HCT116 (cell line): Measurements from ENCODE around the gene MYH7. TPM values are rescaled to one million over a fixed set of nuclear protein-coding genes. Genes with fewer than 3 reads are reported as not detected.

Experiments
- ATAC-seq: fragments of 200-7000 bp; cut with Tn5 transposase; 2 replicates; pipeline ENCODE4 v1.9.1; 2020; ENCODE audit warnings: mild to moderate bottlenecking, moderate library complexity
- BruUV-seq: library from RNA; stranded (reverse); fragments of 400-500 nt; replicated peaks from 2 replicates; lab custom pipeline; 2021; lab: Mats Ljungman, UMichigan
- CTCF ChIA-PET: fragments of 300-600 bp; sonication (Branson Sonifier 250); formaldehyde crosslinking; loops from one replicate; lab custom pipeline; 2021; ENCODE audit warnings: antibody characterized with exemption; lab: Charles Lee
- POLR2A ChIA-PET: fragments of 300-600, 350-600 bp; sonication (Branson Sonifier 250); formaldehyde crosslinking; loops from one replicate; lab custom pipeline; 2021; ENCODE audit warnings: antibody characterized with exemption; lab: Charles Lee
- RAD21 ChIA-PET, 2 experiments: fragments of 300-600 bp; sonication (Branson Sonifier 250); formaldehyde crosslinking; loops; one replicate each; lab custom pipeline; 2023; ENCODE audit warnings: low total read pairs in 2 of 2; ENCODE audit not compliant: uncharacterized antibody in 2 of 2, unreplicated experiment in 2 of 2, low non-redundant PET in 1 of 2; lab: Charles Lee
- DNase-seq: peaks from one replicate; pipeline ENCODE4 v3.0.0-alpha.2; 2010; ENCODE audit warnings: low read depth, low spot score
- H2AFZ ChIP-seq: fragments of 200-600 bp; shearing (Covaris generic), sonication (generic); 2 replicates; pipeline ENCODE4 v1.6.1; 2017; ENCODE audit warnings: low read depth, mixed run types, mixed read lengths, antibody characterized with exemption, low read length; ENCODE audit not compliant: poor library complexity, severe bottlenecking
- H3K27ac ChIP-seq: 2 replicates; pipeline ENCODE4 v1.5.1; 2012; ENCODE audit warnings: low read depth, low read length
- H3K27me3 ChIP-seq: fragments of 200-600 bp; sonication (generic); 2 replicates; pipeline ENCODE4 v1.6.1; 2016; ENCODE audit warnings: mixed run types, low read length, mixed read lengths; ENCODE audit not compliant: insufficient read depth
- H3K36me3 ChIP-seq, 2 experiments: fragments of 200-500 bp in 1 of 2; fragments of 200-600 bp in 1 of 2; sonication (Bioruptor generic) in 1 of 2; sonication (generic) in 1 of 2; 2 replicates each; pipeline versions ENCODE4 v1.5.1 to v1.6.1; 2014 to 2016; ENCODE audit warnings: low read length in 2 of 2, inconsistent platforms in 1 of 2, mixed read lengths in 1 of 2, mixed run types in 1 of 2; ENCODE audit not compliant: insufficient read depth in 2 of 2, control insufficient read depth in 1 of 2
- H3K4me1 ChIP-seq, 2 experiments: fragments of 200-600 bp in 1 of 2; sonication (generic) in 1 of 2; 2 replicates each; pipeline versions ENCODE4 v1.5.1 to v1.6.1; 2012 to 2017; ENCODE audit warnings: low read length in 2 of 2, inconsistent platforms in 1 of 2, mild to moderate bottlenecking in 1 of 2, mixed read lengths in 1 of 2, mixed run types in 1 of 2, moderate library complexity in 1 of 2; ENCODE audit not compliant: insufficient read depth in 2 of 2, control insufficient read depth in 1 of 2
- H3K4me2 ChIP-seq: fragments of 200-600 bp; sonication (generic); 2 replicates; pipeline ENCODE4 v1.6.1; 2017; ENCODE audit warnings: mixed run types, low read length, mixed read lengths
- H3K4me3 ChIP-seq, 2 experiments: fragments of 200-600 bp in 1 of 2; sonication (generic) in 1 of 2; replicated peaks in 1 of 2; 2 replicates each; pipeline ENCODE4 v1.5.1; 2011 to 2016; ENCODE audit warnings: low read length in 2 of 2, control low read depth in 1 of 2, low read depth in 1 of 2, mild to moderate bottlenecking in 1 of 2, mixed read lengths in 1 of 2, mixed run types in 1 of 2
- H3K79me2 ChIP-seq: fragments of 200-600 bp; sonication (generic); 2 replicates; pipeline ENCODE4 v1.6.1; 2017; ENCODE audit warnings: mild to moderate bottlenecking, mixed run types, low read length, moderate library complexity, mixed read lengths; ENCODE audit not compliant: insufficient read depth
- H3K9ac ChIP-seq: fragments of 200-600 bp; sonication (generic); 2 replicates; pipeline ENCODE4 v1.6.1; 2016; ENCODE audit warnings: low read length, mixed read lengths
- H3K9me2 ChIP-seq: fragments of 200-600 bp; sonication (generic), shearing (Covaris generic); 2 replicates; pipeline ENCODE4 v1.6.1; 2017; ENCODE audit warnings: mixed run types, mild to moderate bottlenecking, moderate library complexity; ENCODE audit not compliant: insufficient read depth
- H3K9me3 ChIP-seq, 2 experiments: fragments of 200-500 bp in 1 of 2; fragments of 200-600 bp in 1 of 2; sonication (Bioruptor generic) in 1 of 2; sonication (generic) in 1 of 2; 2 replicates each; pipeline ENCODE4 v1.6.1; 2014 to 2017; ENCODE audit warnings: low read length in 2 of 2, mixed read lengths in 2 of 2, inconsistent platforms in 1 of 2, low read depth in 1 of 2, mild to moderate bottlenecking in 1 of 2, mixed run types in 1 of 2, moderate library complexity in 1 of 2; ENCODE audit not compliant: control insufficient read depth in 1 of 2, insufficient read depth in 1 of 2
- H4K20me1 ChIP-seq: fragments of 200-600 bp; sonication (generic), shearing (Covaris generic); 2 replicates; pipeline ENCODE4 v1.6.1; 2017; ENCODE audit warnings: mixed run types, mild to moderate bottlenecking, moderate library complexity; ENCODE audit not compliant: insufficient read depth
- CEBPB ChIP-seq: IDR thresholded peaks from 2 replicates; pipeline ENCODE4 v1.6.1; 2012; ENCODE audit warnings: low read depth
- EGR1 ChIP-seq: IDR thresholded peaks from 2 replicates; pipeline ENCODE4 v1.6.1; 2012; ENCODE audit warnings: low read depth
- EZH2phosphoT487 ChIP-seq: fragments of 200-600 bp; IDR thresholded peaks from 2 replicates; pipeline ENCODE4 v1.6.1; 2018; ENCODE audit warnings: antibody characterized with exemption, borderline replicate concordance
- FOSL1 ChIP-seq: IDR thresholded peaks from 2 replicates; pipeline ENCODE4 v1.6.1; 2012; ENCODE audit warnings: low read depth
- JUND ChIP-seq: IDR thresholded peaks from 2 replicates; pipeline ENCODE4 v1.6.1; 2012
- POLR2A ChIP-seq: IDR thresholded peaks from 2 replicates; pipeline ENCODE4 v1.7.0; 2011; ENCODE audit warnings: borderline replicate concordance; ENCODE audit not compliant: insufficient read depth, insufficient read length; ENCODE audit errors: extremely low read depth
- SIN3A ChIP-seq: IDR thresholded peaks from 2 replicates; pipeline ENCODE4 v1.6.1; 2012; ENCODE audit warnings: low read depth
- SP1 ChIP-seq: IDR thresholded peaks from 2 replicates; pipeline ENCODE4 v1.6.1; 2012; ENCODE audit warnings: low read depth
- SRF ChIP-seq: IDR thresholded peaks from 2 replicates; pipeline ENCODE4 v1.6.1; 2012; ENCODE audit warnings: low read depth
- TCF7L2 ChIP-seq: IDR thresholded peaks from 2 replicates; pipeline ENCODE4 v1.7.0; 2011; ENCODE audit warnings: borderline replicate concordance, inconsistent platforms; ENCODE audit not compliant: insufficient read depth, insufficient read length; ENCODE audit errors: extremely low read depth
- intact Hi-C: fragments of 100-400 bp; cut with micrococcal nuclease; formaldehyde crosslinking; loops from 2 replicates; pipeline ENCODE4 v1.10.0; 2022
- total RNA-seq: library from RNA; stranded (reverse); gene quantifications from one replicate; pipeline ENCODE4 v1.2.1, GENCODE V29; 2021; ENCODE audit not compliant: unreplicated experiment
- TF ChIP-seq, protein P1 (sequence below): IDR thresholded peaks from 2 replicates; pipeline ENCODE4 v1.6.1; 2012
- TF ChIP-seq, protein P2 (sequence below): IDR thresholded peaks from 2 replicates; pipeline ENCODE4 v1.6.1; 2012; ENCODE audit warnings: low read depth
- TF ChIP-seq, protein P3 (sequence below), 3 experiments: fragments of 200-600 bp in 1 of 3; sonication (generic) in 1 of 3; IDR thresholded peaks in 2 of 3; conservative IDR thresholded peaks in 1 of 3; 2 replicates each; pipeline ENCODE4 v1.5.1; 2012 to 2017; ENCODE audit warnings: low read depth in 2 of 3, low read length in 2 of 3, antibody characterized with exemption in 1 of 3, borderline replicate concordance in 1 of 3, control low read depth in 1 of 3, mild to moderate bottlenecking in 1 of 3, mixed read lengths in 1 of 3, mixed run types in 1 of 3, moderate library complexity in 1 of 3; ENCODE audit not compliant: insufficient read depth in 1 of 3

MYH7 gene
- total RNA-seq, 1 experiment from 2014 or later, result not detected

DNA sequence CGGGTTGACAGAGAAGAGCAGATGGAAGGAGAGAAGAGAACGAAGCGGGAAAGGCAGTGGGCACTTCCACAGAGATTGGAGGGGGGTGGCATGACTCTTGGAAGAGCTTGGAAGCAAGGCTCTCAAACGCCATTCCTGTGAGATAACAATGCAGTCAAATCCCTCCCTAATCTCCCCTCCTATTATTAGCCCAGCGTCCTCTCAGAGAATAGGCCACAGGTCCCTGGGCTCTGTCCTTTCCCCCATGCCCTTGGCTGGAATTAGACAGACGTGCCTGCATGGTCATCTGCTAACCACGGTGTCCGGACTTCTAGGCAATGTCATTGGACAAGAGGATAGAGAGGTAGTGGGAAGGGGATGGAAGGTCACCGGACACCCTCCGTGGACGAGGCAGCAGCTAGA lies 8.0 kb upstream of the MYH7 start:
- no peaks in the 10 kb centered on the region for H4K20me1 ChIP-seq
- no peak overlapping the region for H2AFZ ChIP-seq
- H3K4me3 ChIP-seq, result no peak overlapping the region
- no peak overlapping the region for H3K27ac ChIP-seq
- H3K9me3 ChIP-seq, result no peaks in the 10 kb centered on the region
- CTCF ChIA-PET, result interaction anchor here (1.9 kb wide), 1 partner anchor 13 kb away, joined by 5 read pairs; no protein-coding TSS in a partner anchor
- H3K27me3 ChIP-seq, result peaks cover 6% of the 10 kb centered on the region; the same call in 1 of the 2 replicates
- intact Hi-C loops, result no loop called here
- no peak for ATAC-seq
- no peaks in the 10 kb centered on the region for H3K36me3 ChIP-seq
- no peak for TF ChIP-seq TCF7L2
- TF ChIP-seq EZH2phosphoT487, result no peak
- TF ChIP-seq, protein P1, sequence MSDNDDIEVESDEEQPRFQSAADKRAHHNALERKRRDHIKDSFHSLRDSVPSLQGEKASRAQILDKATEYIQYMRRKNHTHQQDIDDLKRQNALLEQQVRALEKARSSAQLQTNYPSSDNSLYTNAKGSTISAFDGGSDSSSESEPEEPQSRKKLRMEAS, result no peak
- TF ChIP-seq CEBPB, result no peak
- no peak for TF ChIP-seq JUND
- no peak for TF ChIP-seq SRF
- TF ChIP-seq POLR2A, result no peak
- TF ChIP-seq, all 23 proteins: peak for 0
- Histone ChIP-seq H3K9me2 (no peaks in the 10 kb centered on the region), H3K4me1 (no peaks in the 10 kb centered on the region), H3K79me2 (no peaks in the 10 kb centered on the region), H3K9ac (no peak overlapping the region), H3K4me2 (no peak overlapping the region)
- DNase-seq, result no peak
- POLR2A ChIA-PET, result no interaction called here
- RAD21 ChIA-PET, result interaction anchor here in 1 of 2 experiments (0.6 kb wide), 1 partner anchor 93 kb away, joined by 3 read pairs; no protein-coding TSS in a partner anchor
- BruUV-seq, result no TSS peak

DNA sequence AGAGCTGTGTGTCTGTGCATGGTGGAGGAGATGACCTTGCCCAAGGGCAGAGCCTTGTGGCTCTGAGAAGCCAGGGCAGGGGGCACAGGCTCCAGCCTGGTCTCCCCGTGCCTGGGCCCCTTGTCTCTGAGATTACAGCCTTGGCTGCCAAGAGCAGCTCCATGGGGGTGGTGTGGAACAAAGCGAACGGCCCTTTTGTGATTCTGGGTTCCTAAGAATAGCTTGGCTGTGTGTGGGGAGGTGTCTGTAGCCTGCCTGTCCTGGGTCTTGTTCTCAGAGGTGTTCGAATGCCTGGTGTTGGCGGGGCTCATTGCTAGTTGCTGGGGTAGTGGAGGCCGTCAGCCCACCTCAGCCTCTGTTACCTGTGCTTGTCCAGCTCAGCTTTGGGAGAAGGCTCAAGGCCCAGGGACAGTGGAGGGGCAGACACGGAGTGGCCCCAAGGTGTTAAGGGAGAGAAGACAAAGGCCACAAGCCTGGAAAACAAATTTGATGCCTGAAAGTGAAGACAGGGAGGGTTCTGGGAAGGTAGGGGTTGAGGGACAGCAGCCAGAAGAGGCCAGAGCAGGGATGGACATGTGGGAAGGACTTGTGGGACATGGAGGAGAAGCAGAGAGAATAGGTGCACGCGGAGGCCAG lies 7.4 kb upstream of the MYH7 start:
- TF ChIP-seq SRF (no peak), SIN3A (no peak), SP1 (no peak), POLR2A (no peak), EGR1 (no peak), EZH2phosphoT487 (no peak), FOSL1 (no peak), TCF7L2 (no peak)
- TF ChIP-seq, protein P2, sequence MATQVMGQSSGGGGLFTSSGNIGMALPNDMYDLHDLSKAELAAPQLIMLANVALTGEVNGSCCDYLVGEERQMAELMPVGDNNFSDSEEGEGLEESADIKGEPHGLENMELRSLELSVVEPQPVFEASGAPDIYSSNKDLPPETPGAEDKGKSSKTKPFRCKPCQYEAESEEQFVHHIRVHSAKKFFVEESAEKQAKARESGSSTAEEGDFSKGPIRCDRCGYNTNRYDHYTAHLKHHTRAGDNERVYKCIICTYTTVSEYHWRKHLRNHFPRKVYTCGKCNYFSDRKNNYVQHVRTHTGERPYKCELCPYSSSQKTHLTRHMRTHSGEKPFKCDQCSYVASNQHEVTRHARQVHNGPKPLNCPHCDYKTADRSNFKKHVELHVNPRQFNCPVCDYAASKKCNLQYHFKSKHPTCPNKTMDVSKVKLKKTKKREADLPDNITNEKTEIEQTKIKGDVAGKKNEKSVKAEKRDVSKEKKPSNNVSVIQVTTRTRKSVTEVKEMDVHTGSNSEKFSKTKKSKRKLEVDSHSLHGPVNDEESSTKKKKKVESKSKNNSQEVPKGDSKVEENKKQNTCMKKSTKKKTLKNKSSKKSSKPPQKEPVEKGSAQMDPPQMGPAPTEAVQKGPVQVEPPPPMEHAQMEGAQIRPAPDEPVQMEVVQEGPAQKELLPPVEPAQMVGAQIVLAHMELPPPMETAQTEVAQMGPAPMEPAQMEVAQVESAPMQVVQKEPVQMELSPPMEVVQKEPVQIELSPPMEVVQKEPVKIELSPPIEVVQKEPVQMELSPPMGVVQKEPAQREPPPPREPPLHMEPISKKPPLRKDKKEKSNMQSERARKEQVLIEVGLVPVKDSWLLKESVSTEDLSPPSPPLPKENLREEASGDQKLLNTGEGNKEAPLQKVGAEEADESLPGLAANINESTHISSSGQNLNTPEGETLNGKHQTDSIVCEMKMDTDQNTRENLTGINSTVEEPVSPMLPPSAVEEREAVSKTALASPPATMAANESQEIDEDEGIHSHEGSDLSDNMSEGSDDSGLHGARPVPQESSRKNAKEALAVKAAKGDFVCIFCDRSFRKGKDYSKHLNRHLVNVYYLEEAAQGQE, result no peak
- TF ChIP-seq, protein P3, sequence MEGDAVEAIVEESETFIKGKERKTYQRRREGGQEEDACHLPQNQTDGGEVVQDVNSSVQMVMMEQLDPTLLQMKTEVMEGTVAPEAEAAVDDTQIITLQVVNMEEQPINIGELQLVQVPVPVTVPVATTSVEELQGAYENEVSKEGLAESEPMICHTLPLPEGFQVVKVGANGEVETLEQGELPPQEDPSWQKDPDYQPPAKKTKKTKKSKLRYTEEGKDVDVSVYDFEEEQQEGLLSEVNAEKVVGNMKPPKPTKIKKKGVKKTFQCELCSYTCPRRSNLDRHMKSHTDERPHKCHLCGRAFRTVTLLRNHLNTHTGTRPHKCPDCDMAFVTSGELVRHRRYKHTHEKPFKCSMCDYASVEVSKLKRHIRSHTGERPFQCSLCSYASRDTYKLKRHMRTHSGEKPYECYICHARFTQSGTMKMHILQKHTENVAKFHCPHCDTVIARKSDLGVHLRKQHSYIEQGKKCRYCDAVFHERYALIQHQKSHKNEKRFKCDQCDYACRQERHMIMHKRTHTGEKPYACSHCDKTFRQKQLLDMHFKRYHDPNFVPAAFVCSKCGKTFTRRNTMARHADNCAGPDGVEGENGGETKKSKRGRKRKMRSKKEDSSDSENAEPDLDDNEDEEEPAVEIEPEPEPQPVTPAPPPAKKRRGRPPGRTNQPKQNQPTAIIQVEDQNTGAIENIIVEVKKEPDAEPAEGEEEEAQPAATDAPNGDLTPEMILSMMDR (IDR thresholded peaks at IDR 0.05 in 2 of 3, conservative IDR thresholded peaks at IDR 0.05 in 1 of 3; ENCODE audit: borderline replicate concordance in 1 of 3, insufficient read depth in 1 of 3, low read depth in 2 of 3, low read length in 2 of 3), result no peak
- TF ChIP-seq, protein P1, result no peak
- TF ChIP-seq, all 23 proteins: peak for 0
- ATAC-seq, result no peak
- ChIA-PET POLR2A (no interaction called here), CTCF (interaction anchor here (1.9 kb wide), 1 partner anchor 14 kb away, joined by 5 read pairs; no protein-coding TSS in a partner anchor), RAD21 (no interaction called here)
- Histone ChIP-seq H4K20me1 (no peaks in the 10 kb centered on the region), H3K4me1 (no peaks in the 10 kb centered on the region), H3K4me3 (no peak overlapping the region), H3K27me3 (peaks cover 6% of the 10 kb centered on the region; the same call in 1 of the 2 replicates), H3K27ac (no peak overlapping the region), H3K79me2 (no peaks in the 10 kb centered on the region), H3K36me3 (no peaks in the 10 kb centered on the region), H3K4me2 (no peak overlapping the region), H3K9ac (no peak overlapping the region), H3K9me3 (no peaks in the 10 kb centered on the region), H2AFZ (no peak overlapping the region), H3K9me2 (no peaks in the 10 kb centered on the region)
- intact Hi-C loops, result no loop called here
- BruUV-seq, result no TSS peak
- DNase-seq, result no peak
